GM23338 (cell line): ENCODE data around the gene PSMC3. TPM values are rescaled to one million over a fixed set of nuclear protein-coding genes. Genes with fewer than 3 reads are reported as not detected.

Experiments
- ATAC-seq: fragments of 200-7000 bp; cut with Tn5 transposase; 3 replicates; pipeline ENCODE4 v1.9.1; 2020
- DNase-seq: peaks from one replicate; pipeline ENCODE4 v3.0.0-alpha.2; 2015; ENCODE audit warnings: low spot score
- H2AFZ ChIP-seq: fragments of 200-600 bp; sonication (generic); 2 replicates; pipeline ENCODE4 v1.8.0; 2016; ENCODE audit warnings: antibody characterized with exemption, mild to moderate bottlenecking, moderate library complexity
- H3F3A ChIP-seq: fragments of 200-600 bp; sonication (generic); replicated peaks from 2 replicates; pipeline ENCODE4 v1.8.0; 2017; ENCODE audit warnings: antibody characterized with exemption, mixed run types, low read depth
- H3K27ac ChIP-seq: fragments of 200-600 bp; sonication (generic); 2 replicates; pipeline ENCODE4 v1.6.1; 2016; ENCODE audit warnings: low read depth
- H3K27me3 ChIP-seq: fragments of 200-600 bp; sonication (generic); 2 replicates; pipeline ENCODE4 v1.8.0; 2016; ENCODE audit warnings: mild to moderate bottlenecking, mixed run types, moderate library complexity; ENCODE audit not compliant: insufficient read depth
- H3K36me3 ChIP-seq: fragments of 200-600 bp; sonication (generic); 2 replicates; pipeline ENCODE4 v1.8.0; 2016; ENCODE audit warnings: mild to moderate bottlenecking; ENCODE audit not compliant: insufficient read depth
- H3K4me1 ChIP-seq: fragments of 200-600 bp; sonication (generic); 2 replicates; pipeline ENCODE4 v1.8.0; 2016; ENCODE audit warnings: mild to moderate bottlenecking, moderate library complexity; ENCODE audit not compliant: insufficient read depth
- H3K4me2 ChIP-seq: fragments of 200-600 bp; sonication (generic); 2 replicates; pipeline ENCODE4 v1.7.1; 2017; ENCODE audit warnings: mixed run types
- H3K4me3 ChIP-seq: fragments of 200-600 bp; sonication (generic); 2 replicates; pipeline ENCODE4 v1.6.1; 2016; ENCODE audit warnings: mixed run types
- H3K79me2 ChIP-seq: fragments of 200-600 bp; sonication (generic); replicated peaks from 2 replicates; pipeline ENCODE4 v1.8.0; 2017; ENCODE audit warnings: mild to moderate bottlenecking; ENCODE audit not compliant: insufficient read depth
- H3K9me2 ChIP-seq: fragments of 200-600 bp; sonication (generic); 2 replicates; pipeline ENCODE4 v1.8.0; 2017; ENCODE audit not compliant: insufficient read depth
- H4K20me1 ChIP-seq: fragments of 200-600 bp; sonication (generic); replicated peaks from 2 replicates; pipeline ENCODE4 v1.8.0; 2017; ENCODE audit warnings: mild to moderate bottlenecking; ENCODE audit not compliant: insufficient read depth
- H3K27ac Mint-ChIP-seq: 2 replicates; pipeline ENCODE4 v1.8.0; 2020; ENCODE audit warnings: inconsistent platforms, mild to moderate bottlenecking, moderate library complexity, mixed read lengths
- H3K27me3 Mint-ChIP-seq: 3 replicates; pipeline ENCODE4 v1.8.0; 2022; ENCODE audit warnings: low read depth, mild to moderate bottlenecking, moderate library complexity, mixed read lengths, inconsistent platforms; ENCODE audit not compliant: insufficient read depth, poor library complexity
- H3K36me3 Mint-ChIP-seq: 3 replicates; pipeline ENCODE4 v1.8.0; 2021; ENCODE audit warnings: low read depth, mild to moderate bottlenecking, inconsistent platforms, moderate library complexity, mixed read lengths
- H3K4me1 Mint-ChIP-seq: 3 replicates; pipeline ENCODE4 v1.8.0; 2020; ENCODE audit warnings: mild to moderate bottlenecking, inconsistent platforms, mixed read lengths
- H3K4me3 Mint-ChIP-seq: 3 replicates; pipeline ENCODE4 v1.8.0; 2021; ENCODE audit warnings: moderate library complexity, mild to moderate bottlenecking, inconsistent platforms, mixed read lengths
- H3K9me3 Mint-ChIP-seq: 3 replicates; pipeline ENCODE4 v1.8.0; 2020; ENCODE audit warnings: moderate library complexity, mild to moderate bottlenecking, inconsistent platforms, mixed read lengths
- CTCF ChIP-seq, 2 experiments: fragments of 200-600 bp in 1 of 2; sonication (generic) in 1 of 2; conservative IDR thresholded peaks; 2 replicates each; pipeline versions ENCODE4 v1.5.1 to v1.6.1; 2016 to 2017; ENCODE audit warnings: antibody characterized with exemption in 2 of 2, low read depth in 2 of 2, mild to moderate bottlenecking in 2 of 2, moderate library complexity in 1 of 2
- ETS1 ChIP-seq: IDR thresholded peaks from 2 replicates; pipeline ENCODE4 v1.6.1; 2016; ENCODE audit warnings: antibody characterized with exemption
- EZH2 ChIP-seq: fragments of 200-600 bp; sonication (generic); IDR thresholded peaks from one replicate; pipeline ENCODE4 v1.8.0; 2017; ENCODE audit warnings: antibody characterized with exemption, mild to moderate bottlenecking, low read depth; ENCODE audit not compliant: unreplicated experiment
- EZH2phosphoT487 ChIP-seq: fragments of 200-600 bp; sonication (generic); IDR thresholded peaks from one replicate; pipeline ENCODE4 v1.8.1; 2018; ENCODE audit warnings: antibody characterized with exemption; ENCODE audit not compliant: unreplicated experiment
- JUNB ChIP-seq: IDR thresholded peaks from one replicate; pipeline ENCODE4 v1.6.1; 2016; ENCODE audit warnings: antibody characterized with exemption; ENCODE audit not compliant: unreplicated experiment
- NANOG ChIP-seq: IDR thresholded peaks from 2 replicates; pipeline ENCODE4 v1.6.1; 2016; ENCODE audit warnings: antibody characterized with exemption, borderline replicate concordance
- POLR2AphosphoS5 ChIP-seq: IDR thresholded peaks from 2 replicates; pipeline ENCODE4 v1.6.1; 2016; ENCODE audit warnings: antibody characterized with exemption, low read depth
- REST ChIP-seq: IDR thresholded peaks from one replicate; pipeline ENCODE4 v1.6.1; 2018; ENCODE audit warnings: antibody characterized with exemption; ENCODE audit not compliant: unreplicated experiment
- ZNF114 ChIP-seq: fragments of 250-450 bp; sonication (Bioruptor Pico); IDR thresholded peaks from 2 replicates; pipeline ENCODE4 v1.5.0; 2020; ENCODE audit warnings: mild to moderate bottlenecking, moderate library complexity
- ZNF462 ChIP-seq: fragments of 250-450 bp; sonication (Bioruptor Pico); IDR thresholded peaks from 2 replicates; pipeline ENCODE4 v1.5.0; 2020; ENCODE audit warnings: mild to moderate bottlenecking, moderate library complexity
- polyA plus RNA-seq: library from polyadenylated mRNA; unstranded; fragments of >200 nt; fragmentation: Nextera tagmentation; extraction: Ambion mirVana; gene quantifications from 2 replicates; pipeline ENCODE4 v1.2.1, GENCODE V29; 2016
- total RNA-seq: library from RNA; depleted of rRNA; stranded (reverse); fragments of >200 nt; shearing (Covaris generic); gene quantifications from 2 replicates; pipeline ENCODE4 v1.2.3, GENCODE V29; 2014

Gene PSMC3
- total and polyA plus RNA-seq, 2 experiments from 2014 or later, result 147 to 190 TPM

GRCh38 chr11:47403135-47403534 lies 23.1 kb downstream of the PSMC3 start:
- Histone ChIP-seq H3K4me2 (no peak overlapping the region), H4K20me1 (no peaks in the 10 kb centered on the region), H3K36me3 (no peaks in the 10 kb centered on the region), H3F3A (peaks cover 32% of the 10 kb centered on the region), H3K27ac (no peak overlapping the region), H3K27me3 (no peaks in the 10 kb centered on the region), H3K9me2 (no peaks in the 10 kb centered on the region), H3K79me2 (no peaks in the 10 kb centered on the region), H3K4me1 (peaks cover 28% of the 10 kb centered on the region), H2AFZ (peak overlapping the region; percentile 78), H3K4me3 (no peak overlapping the region)
- H3K4me1 Mint-ChIP-seq, result peaks cover 40% of the 10 kb centered on the region
- no peak for TF ChIP-seq NANOG
- no peak for TF ChIP-seq EZH2phosphoT487
- TF ChIP-seq JUNB, result no peak
- no peak for TF ChIP-seq ZNF114
- TF ChIP-seq REST, result no peak
- TF ChIP-seq ZNF462 (CRISPR knock-in tag), result no peak
- no peak for TF ChIP-seq EZH2
- TF ChIP-seq ETS1, result no peak
- TF ChIP-seq CTCF (conservative IDR thresholded peaks at IDR 0.05; ENCODE audit: low read depth in 2 of 2), result no peak
- no peak for TF ChIP-seq POLR2AphosphoS5
- H3K36me3 Mint-ChIP-seq, result no peaks in the 10 kb centered on the region
- peaks cover 14% of the 10 kb centered on the region for H3K27me3 Mint-ChIP-seq
- DNase-seq (no peak), ATAC-seq (no peak)
- H3K27ac Mint-ChIP-seq, result no peak overlapping the region
- H3K9me3 Mint-ChIP-seq, result no peaks in the 10 kb centered on the region
- H3K4me3 Mint-ChIP-seq, result no peak overlapping the region
